Mammary microvascular endothelial cell (primary cell): Measurements from ENCODE around the gene CFAP298. TPM values are rescaled to one million over a fixed set of nuclear protein-coding genes. Genes with fewer than 3 reads are reported as not detected.

Experiments used
- total RNA-seq: library from RNA; depleted of rRNA; stranded (reverse); fragments of >200 nt; gene quantifications from 2 replicates; pipeline ENCODE4 v1.2.3, GENCODE V29; 2015

CFAP298 gene
- 35.1 and 40.8 TPM in 2 replicates for total RNA-seq

DNA sequence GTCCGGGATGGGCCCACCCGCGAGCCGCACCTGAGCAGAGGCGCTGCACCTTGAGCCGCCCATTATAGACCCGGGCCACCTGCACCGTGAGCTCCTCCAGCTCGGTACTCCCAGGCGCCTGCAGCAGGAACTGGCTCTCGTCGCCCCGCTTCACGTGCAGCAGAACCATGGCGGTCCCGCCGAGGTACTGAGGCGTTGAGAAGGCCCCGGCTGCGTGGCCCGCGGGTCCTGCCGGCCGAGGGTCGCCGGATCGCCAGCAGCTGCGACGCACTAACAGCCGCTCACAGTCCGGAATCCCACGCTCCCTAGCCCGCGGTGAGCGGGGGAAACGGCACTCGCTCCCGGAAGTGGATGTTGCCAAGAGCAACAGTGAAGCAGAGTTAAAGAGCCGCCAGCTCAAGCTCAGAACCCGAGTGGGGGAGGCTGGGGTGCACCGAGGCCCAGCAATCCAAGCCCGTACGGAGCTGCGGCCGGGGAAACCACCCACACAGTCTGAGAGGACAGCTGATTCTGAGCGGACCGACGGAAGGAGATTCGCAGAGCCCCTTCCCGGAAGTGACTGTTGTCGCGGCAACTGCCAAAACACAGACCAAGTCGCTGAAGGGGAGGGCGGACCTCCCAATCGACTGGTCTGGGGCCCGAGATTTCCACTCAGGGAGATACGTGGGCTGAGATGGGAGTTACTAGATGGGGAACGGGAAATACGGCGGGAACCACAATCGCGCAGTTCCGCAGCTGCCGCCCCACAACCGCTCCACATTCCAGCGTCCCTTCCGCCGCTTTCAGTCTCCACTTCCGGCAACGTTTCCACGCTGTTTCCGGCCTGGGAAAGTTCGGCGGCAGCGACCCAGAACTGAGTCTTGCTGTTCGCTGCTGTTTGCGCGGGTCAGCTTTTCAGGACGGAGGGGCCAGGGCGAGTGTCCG, at the start of gene CFAP298:
TSS of gene CFAP298 (minus strand) at position 303 of the 924 bp plus-strand sequence. CDS start at position 169, 134 bp downstream.

DNA sequence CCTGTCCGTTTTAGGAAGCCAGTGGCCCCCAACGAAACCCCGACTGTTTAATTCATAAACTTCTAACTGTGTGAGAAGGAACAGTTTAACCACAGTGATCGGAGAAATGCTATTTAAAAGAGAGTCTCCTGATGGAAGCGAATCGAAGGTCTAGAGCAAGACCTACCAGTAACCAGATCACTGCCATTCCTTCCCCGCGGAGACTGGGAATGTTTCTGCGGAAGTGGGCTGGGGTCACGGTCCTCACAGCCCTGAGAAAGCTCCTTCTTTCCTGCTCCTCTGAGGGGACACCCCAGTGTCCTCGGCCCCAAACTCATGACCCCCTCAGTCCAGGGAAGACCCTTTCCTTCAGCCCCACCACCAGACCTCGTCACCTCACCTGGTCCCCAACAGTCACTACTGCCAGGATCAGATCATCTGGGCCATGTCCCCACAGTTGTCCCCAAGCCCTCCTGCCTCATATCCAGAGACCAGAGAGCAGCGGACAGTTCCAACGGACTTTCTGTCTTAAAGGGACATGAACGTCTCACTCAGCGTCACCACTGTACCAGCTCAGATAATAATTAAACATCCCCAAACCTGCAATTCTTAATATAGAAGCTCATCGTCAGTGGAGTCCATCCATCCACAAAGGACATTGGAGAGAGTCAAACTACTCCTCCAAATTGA, 27.0 kb downstream of the CFAP298 start, which contains the start of gene TCP10L:
TSS of gene TCP10L (minus strand) at position 482 of the 669 bp plus-strand sequence. CDS start 1,219 bp downstream, outside the sequence.

Other genes starting within 250 kb of the CFAP298 start
- gene URB1, start 219.4 kb downstream of the CFAP298 start, total RNA-seq, result 18.7 and 18.8 TPM in 2 replicates
- gene EVA1C, start 199.7 kb downstream of the CFAP298 start, total RNA-seq, result 41.4 and 49.1 TPM in 2 replicates
- not detected in 2 replicates for gene TCP10L, start 26.9 kb downstream of the CFAP298 start, total RNA-seq
- 5.1 and 6.9 TPM in 2 replicates for gene SYNJ1, start 115.6 kb upstream of the CFAP298 start, total RNA-seq
- 9.5 and 9.7 TPM in 2 replicates for gene PAXBP1, start 159.4 kb upstream of the CFAP298 start, total RNA-seq